Fibroblast of lung (primary cell): ENCODE measurements around the gene SLC41A1. TPM values are rescaled to one million over a fixed set of nuclear protein-coding genes. Genes with fewer than 3 reads are reported as not detected.

ENCODE experiments used
- DNase-seq, 2 donors: peaks; one replicate each; pipeline versions ENCODE4 v3.0.0 to v3.0.0-alpha.2; 2010; ENCODE audit warnings: low read depth in 2 of 2
- H2AFZ ChIP-seq: 2 replicates; pipeline ENCODE4 v1.5.1; 2012; ENCODE audit warnings: low read length, control low read depth, inconsistent platforms
- H3K27ac ChIP-seq: 2 replicates; pipeline ENCODE4 v1.5.1; 2011; ENCODE audit warnings: low read length, control low read depth; ENCODE audit not compliant: insufficient read depth
- H3K27me3 ChIP-seq: 2 replicates; pipeline ENCODE4 v1.5.1; 2011; ENCODE audit warnings: mild to moderate bottlenecking, low read length; ENCODE audit not compliant: control insufficient read depth, insufficient read depth
- H3K36me3 ChIP-seq: 2 replicates; pipeline ENCODE4 v1.5.1; 2011; ENCODE audit warnings: low read length; ENCODE audit not compliant: control insufficient read depth, insufficient read depth
- H3K4me1 ChIP-seq: 2 replicates; pipeline ENCODE4 v1.5.1; 2011; ENCODE audit warnings: low read length; ENCODE audit not compliant: control insufficient read depth, insufficient read depth; ENCODE audit errors: extremely low read depth
- H3K4me2 ChIP-seq: 2 replicates; pipeline ENCODE4 v1.5.1; 2011; ENCODE audit warnings: low read length, control low read depth; ENCODE audit not compliant: insufficient read depth; ENCODE audit errors: extremely low read depth
- H3K4me3 ChIP-seq, 4 experiments: fragments of 200-600 bp in 1 of 4; sonication (generic) in 1 of 4; replicated peaks in 1 of 4; 2 replicates each; pipeline ENCODE4 v1.5.1; 2011 to 2016; ENCODE audit warnings: low read length in 4 of 4, low read depth in 3 of 4, mild to moderate bottlenecking in 3 of 4, control low read depth in 2 of 4, inconsistent platforms in 1 of 4, mixed read lengths in 1 of 4; ENCODE audit not compliant: insufficient read depth in 1 of 4; ENCODE audit errors: control extremely low read depth in 1 of 4
- H3K79me2 ChIP-seq: 2 replicates; pipeline ENCODE4 v1.5.1; 2012; ENCODE audit warnings: mild to moderate bottlenecking, low read length, inconsistent platforms; ENCODE audit not compliant: control insufficient read depth, insufficient read depth
- H3K9ac ChIP-seq: 2 replicates; pipeline ENCODE4 v1.5.1; 2011; ENCODE audit warnings: mild to moderate bottlenecking, low read length, control low read depth; ENCODE audit not compliant: insufficient read depth
- H3K9me3 ChIP-seq: 2 replicates; pipeline ENCODE4 v1.5.1; 2012; ENCODE audit warnings: low read depth, low read length; ENCODE audit not compliant: control insufficient read depth, insufficient read depth
- H4K20me1 ChIP-seq: 2 replicates; pipeline ENCODE4 v1.5.1; 2011; ENCODE audit warnings: low read length; ENCODE audit not compliant: control insufficient read depth, insufficient read depth; ENCODE audit errors: extremely low read depth
- CTCF ChIP-seq, 2 donors: IDR thresholded peaks in 1 of 2; conservative IDR thresholded peaks in 1 of 2; 1 replicate in 1 of 2; 2 replicates in 1 of 2; pipeline ENCODE4 v1.5.1; 2011 to 2012; ENCODE audit warnings: low read length in 2 of 2, control low read depth in 1 of 2, inconsistent platforms in 1 of 2, low read depth in 1 of 2, mild to moderate bottlenecking in 1 of 2
- EZH2 ChIP-seq: IDR thresholded peaks from 2 replicates; pipeline ENCODE4 v1.5.1; 2012; ENCODE audit warnings: low read length, control low read depth, mild to moderate bottlenecking; ENCODE audit errors: missing control alignments
- polyA plus RNA-seq, 2 donors: library from polyadenylated mRNA; depleted of rRNA in 1 of 2; stranded (reverse) in 1 of 2; unstranded in 1 of 2; fragments of >200 nt; gene quantifications; 2 replicates each; pipeline ENCODE4 v1.2.1, GENCODE V29; 2011 to 2012; ENCODE audit warnings: missing spikeins in 1 of 2
- total RNA-seq: library from RNA; depleted of rRNA; stranded (reverse); fragments of >200 nt; gene quantifications from 2 replicates; pipeline ENCODE4 v1.2.1, GENCODE V29; 2014

SLC41A1 gene
- total and polyA plus RNA-seq, 2 donors (not counting 1 experiment from before 2014, with no cell fraction given) = 24.6 to 28.9 TPM

GRCh38 chr1:205783904-205784303 is 29.1 kb downstream of the SLC41A1 start:
- Histone ChIP-seq H3K4me3 (no peak overlapping the region), H3K27ac (no peak overlapping the region), H3K4me2 (no peak overlapping the region), H4K20me1 (no peaks in the 10 kb centered on the region), H3K27me3 (no peaks in the 10 kb centered on the region), H3K4me1 (no peaks in the 10 kb centered on the region), H3K36me3 (no peaks in the 10 kb centered on the region), H3K9ac (no peak overlapping the region), H3K9me3 (no peaks in the 10 kb centered on the region), H3K79me2 (no peaks in the 10 kb centered on the region), H2AFZ (no peak overlapping the region)
- peak in 1 of 2 donors; percentile 85 for DNase-seq
- TF ChIP-seq CTCF (conservative IDR thresholded peaks at IDR 0.05 in 1 of 2, IDR thresholded peaks at IDR 0.05 in 1 of 2; ENCODE audit: low read depth in 1 of 2, low read length in 2 of 2) (no peak), EZH2 (no peak)

DNA sequence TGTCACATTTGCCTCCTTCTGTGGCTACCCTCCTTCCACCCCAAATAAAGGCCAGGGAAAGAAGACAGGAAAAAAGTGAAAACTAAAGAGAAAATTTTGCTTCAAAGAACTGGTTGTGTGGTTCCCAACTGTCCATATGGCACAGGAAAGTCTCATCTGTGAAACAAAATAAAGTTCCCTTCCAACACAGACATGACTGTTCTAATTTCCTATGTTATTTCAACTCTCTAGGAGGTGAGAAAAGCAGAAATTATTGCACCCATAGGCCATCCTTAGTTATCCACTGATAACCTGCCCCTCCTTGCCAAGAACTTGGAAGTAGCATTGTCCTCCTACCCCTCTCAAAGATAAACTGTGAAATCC is 29.6 kb downstream of the SLC41A1 start:
- H3K27ac ChIP-seq = no peak overlapping the region
- H2AFZ ChIP-seq = no peak overlapping the region
- no peak overlapping the region for H3K4me3 ChIP-seq
- no peak overlapping the region for H3K9ac ChIP-seq
- no peaks in the 10 kb centered on the region for H4K20me1 ChIP-seq
- H3K4me1 ChIP-seq = no peaks in the 10 kb centered on the region
- DNase-seq = no peak
- no peak for TF ChIP-seq CTCF (conservative IDR thresholded peaks at IDR 0.05 in 1 of 2, IDR thresholded peaks at IDR 0.05 in 1 of 2; ENCODE audit: low read depth in 1 of 2, low read length in 2 of 2)
- TF ChIP-seq EZH2 = no peak
- no peaks in the 10 kb centered on the region for H3K79me2 ChIP-seq
- no peaks in the 10 kb centered on the region for H3K27me3 ChIP-seq
- no peaks in the 10 kb centered on the region for H3K9me3 ChIP-seq
- H3K4me2 ChIP-seq = no peak overlapping the region
- no peaks in the 10 kb centered on the region for H3K36me3 ChIP-seq

- no peak overlapping the region for H3K4me3 ChIP-seq
- H3K4me2 ChIP-seq = no peak overlapping the region
- no peak overlapping the region for H3K9ac ChIP-seq
- H3K27ac ChIP-seq = no peak overlapping the region
- H3K27me3 ChIP-seq = no peaks in the 10 kb centered on the region
- H3K4me1 ChIP-seq = no peaks in the 10 kb centered on the region
- no peaks in the 10 kb centered on the region for H3K79me2 ChIP-seq
- H3K9me3 ChIP-seq = no peaks in the 10 kb centered on the region
- H2AFZ ChIP-seq = no peak overlapping the region
- H4K20me1 ChIP-seq = no peaks in the 10 kb centered on the region
- DNase-seq = no peak
- no peak for TF ChIP-seq EZH2
- no peaks in the 10 kb centered on the region for H3K36me3 ChIP-seq
Observed at GRCh38 chr1:205782627-205783432, 30.2 kb downstream of the SLC41A1 start.
